Dendritic cell treated with granulocyte-macrophage colony-stimulating factor and Interleukin-4, amounts not matched to agents 40 ng/mL and 50 ng/mL, for 4 days (primary cell): ENCODE results near the gene CLN6.
"Not testable (repeated sequence)": the region's sequence is repeated elsewhere in the genome, so short reads cannot be mapped to it uniquely, and the experiment has no call there.

Experiments
- H3K27ac Mint-ChIP-seq: one replicate; pipeline ENCODE4 v1.8.0; 2022; ENCODE audit warnings: mild to moderate bottlenecking, mixed read lengths
- H3K27me3 Mint-ChIP-seq: one replicate; pipeline ENCODE4 v1.8.0; 2022; ENCODE audit warnings: mild to moderate bottlenecking, mixed read lengths
- H3K36me3 Mint-ChIP-seq: one replicate; pipeline ENCODE4 v1.8.0; 2022; ENCODE audit warnings: low read depth, mixed read lengths
- H3K4me1 Mint-ChIP-seq: one replicate; pipeline ENCODE4 v1.8.0; 2022; ENCODE audit warnings: low read depth, mixed read lengths
- H3K4me3 Mint-ChIP-seq: one replicate; pipeline ENCODE4 v1.8.0; 2022; ENCODE audit warnings: mild to moderate bottlenecking, moderate library complexity, mixed read lengths
- H3K9me3 Mint-ChIP-seq: one replicate; pipeline ENCODE4 v1.8.0; 2022; ENCODE audit warnings: mixed read lengths
- intact Hi-C: fragments of 100-400 bp; cut with micrococcal nuclease; formaldehyde crosslinking; loops from one replicate; pipeline ENCODE4 v1.15.0; 2022

Gene CLN6

DNA sequence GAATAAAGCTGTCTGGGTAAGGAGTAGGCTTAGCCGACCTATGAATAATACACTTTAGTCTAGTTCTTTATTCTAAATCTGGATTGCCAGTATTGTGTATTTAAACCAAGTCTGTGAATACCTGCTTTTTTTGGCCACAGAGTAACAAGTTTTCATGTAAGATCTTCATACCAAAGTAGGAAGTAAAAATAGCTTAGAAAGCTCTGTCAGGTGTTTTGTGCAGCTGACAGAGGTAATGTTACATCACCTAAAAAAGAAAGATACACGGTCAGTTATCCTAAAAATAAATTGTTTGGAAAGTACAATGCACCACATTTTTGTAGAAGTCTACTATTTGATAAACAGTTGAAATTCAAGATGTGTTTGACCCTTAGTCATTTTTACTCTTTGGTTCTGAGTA lies 40.9 kb downstream of the CLN6 start:
- no peak overlapping the region for H3K27ac Mint-ChIP-seq
- H3K4me3 Mint-ChIP-seq, result no peak overlapping the region
- H3K4me1 Mint-ChIP-seq, result no peaks in the 10 kb centered on the region
- H3K27me3 Mint-ChIP-seq, result no peaks in the 10 kb centered on the region
- intact Hi-C loops, result no loop called here
- H3K36me3 Mint-ChIP-seq, result peaks cover 88% of the 10 kb centered on the region
- H3K9me3 Mint-ChIP-seq, result no peaks in the 10 kb centered on the region

GRCh38 chr15:68187559-68187958 lies 42.0 kb downstream of the CLN6 start:
- no peaks in the 10 kb centered on the region for H3K4me1 Mint-ChIP-seq
- no peak overlapping the region for H3K27ac Mint-ChIP-seq
- intact Hi-C loops, result no loop called here
- H3K27me3 Mint-ChIP-seq, result no peaks in the 10 kb centered on the region
- no peak overlapping the region for H3K4me3 Mint-ChIP-seq
- H3K36me3 Mint-ChIP-seq, result peaks cover 88% of the 10 kb centered on the region
- no peaks in the 10 kb centered on the region for H3K9me3 Mint-ChIP-seq

DNA sequence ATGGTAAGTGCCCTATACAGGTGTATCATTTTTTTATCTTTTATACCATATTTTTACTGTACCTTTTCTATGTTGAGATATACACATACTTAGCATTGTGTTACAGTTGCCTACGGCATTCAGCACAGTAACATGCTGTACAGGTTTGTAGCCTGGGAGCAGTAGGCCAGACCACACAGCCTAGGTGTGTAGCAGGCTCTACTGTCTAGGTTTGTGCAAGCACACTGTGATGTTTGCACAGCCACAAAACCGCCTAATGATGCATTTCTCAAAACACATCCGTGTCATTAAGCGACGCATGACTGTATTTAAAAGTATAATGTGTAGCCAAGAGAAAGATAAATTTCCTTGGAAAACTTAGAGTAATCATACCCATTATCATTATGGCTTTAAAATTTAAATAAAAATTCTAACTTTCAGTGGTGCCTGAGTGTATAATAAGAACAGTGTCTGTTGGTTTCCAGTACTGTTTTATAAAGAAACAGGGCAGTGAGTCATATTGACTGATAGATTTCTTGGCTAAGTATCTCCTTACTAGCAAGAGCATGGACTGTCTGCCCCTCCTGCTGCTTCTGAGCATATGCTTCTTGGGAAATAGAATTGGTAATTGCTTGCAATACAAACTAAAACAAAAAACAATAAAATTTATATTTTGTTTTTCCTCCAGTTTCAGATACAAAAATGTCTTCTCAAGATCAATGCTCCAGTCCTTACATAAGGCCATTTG lies 42.7 kb downstream of the CLN6 start:
- H3K27me3 Mint-ChIP-seq, result no peaks in the 10 kb centered on the region
- H3K36me3 Mint-ChIP-seq, result peaks cover 88% of the 10 kb centered on the region
- intact Hi-C loops, result no loop called here
- H3K27ac Mint-ChIP-seq, result no peak overlapping the region
- no peaks in the 10 kb centered on the region for H3K9me3 Mint-ChIP-seq
- H3K4me1 Mint-ChIP-seq, result no peaks in the 10 kb centered on the region
- H3K4me3 Mint-ChIP-seq, result no peak overlapping the region

DNA sequence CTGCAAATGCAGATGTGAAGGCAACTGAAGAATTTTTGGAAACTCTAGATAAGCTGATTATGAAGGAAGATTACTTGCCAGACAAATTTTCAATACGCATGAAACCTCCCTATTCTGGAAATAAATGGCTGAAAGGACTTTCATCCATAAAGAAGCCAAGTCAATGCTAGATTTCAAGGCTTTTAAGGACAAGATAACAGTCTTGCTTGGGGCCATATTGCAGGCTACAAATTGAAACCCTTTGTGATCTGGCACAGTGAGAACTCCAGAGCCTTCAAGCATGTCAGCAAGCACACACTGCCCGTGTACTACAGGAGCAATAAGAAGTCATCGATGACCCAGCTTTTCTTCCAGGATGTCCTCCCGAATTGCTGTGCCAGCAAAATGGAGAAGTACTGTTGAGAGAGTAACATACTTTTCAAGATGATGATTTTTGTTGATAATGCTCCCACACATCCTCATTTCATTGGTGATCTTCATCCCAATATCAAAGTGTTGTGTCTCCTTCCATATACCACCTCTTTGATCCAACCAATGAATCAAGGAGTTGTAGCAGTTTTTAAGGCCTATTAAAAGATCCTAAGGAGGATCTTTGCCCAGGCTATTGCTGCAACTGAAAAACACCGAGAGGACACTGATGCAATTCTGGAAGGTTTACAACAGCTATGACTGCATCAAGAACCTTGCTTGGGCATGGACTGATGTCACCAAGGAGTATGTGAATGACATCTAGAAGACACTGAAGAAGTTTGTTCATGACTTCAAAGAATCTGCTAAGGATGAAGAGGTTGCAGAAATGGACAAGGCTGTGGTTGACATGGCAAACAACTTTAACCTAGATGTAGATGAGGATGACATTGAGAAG lies 44.7 kb downstream of the CLN6 start:
- intact Hi-C loops, result no loop called here
- Mint-ChIP-seq H3K4me1 (no peaks in the 10 kb centered on the region), H3K9me3 (no peaks in the 10 kb centered on the region), H3K4me3 (no peak overlapping the region), H3K27ac (no peak overlapping the region), H3K36me3 (peaks cover 91% of the 10 kb centered on the region), H3K27me3 (no peaks in the 10 kb centered on the region)

- no peaks in the 10 kb centered on the region for H3K9me3 Mint-ChIP-seq
- no peak overlapping the region for H3K27ac Mint-ChIP-seq
- H3K27me3 Mint-ChIP-seq, result no peaks in the 10 kb centered on the region
- peaks cover 84% of the 10 kb centered on the region for H3K36me3 Mint-ChIP-seq
- H3K4me3 Mint-ChIP-seq, result no peak overlapping the region
- intact Hi-C loops, result no loop called here
- no peaks in the 10 kb centered on the region for H3K4me1 Mint-ChIP-seq
Measured at GRCh38 chr15:68183616-68184315, 45.8 kb downstream of the CLN6 start.

DNA sequence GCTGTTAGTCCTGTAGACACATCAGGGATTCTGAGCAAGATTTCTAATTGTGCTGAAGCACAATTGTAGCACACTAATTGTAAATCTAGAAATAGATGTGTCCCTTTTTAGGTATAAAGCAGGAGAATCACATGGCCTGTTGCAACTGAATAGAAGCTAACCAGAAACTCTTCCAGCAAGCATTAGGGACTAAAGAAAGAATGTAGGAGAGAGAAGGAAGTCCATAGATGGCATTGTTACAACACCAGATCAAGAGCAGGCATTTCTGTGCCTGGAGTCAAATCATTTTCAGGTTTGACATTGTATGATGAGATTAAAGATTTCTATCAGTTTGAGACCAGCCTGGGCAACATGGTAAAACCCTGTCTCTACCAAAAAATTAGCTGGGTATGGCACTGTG lies 51.8 kb downstream of the CLN6 start:
- Mint-ChIP-seq H3K4me1 (no peaks in the 10 kb centered on the region), H3K27ac (no peak overlapping the region), H3K4me3 (no peak overlapping the region), H3K27me3 (no peaks in the 10 kb centered on the region), H3K9me3 (no peaks in the 10 kb centered on the region), H3K36me3 (peaks cover 78% of the 10 kb centered on the region)
- intact Hi-C loops, result no loop called here

DNA sequence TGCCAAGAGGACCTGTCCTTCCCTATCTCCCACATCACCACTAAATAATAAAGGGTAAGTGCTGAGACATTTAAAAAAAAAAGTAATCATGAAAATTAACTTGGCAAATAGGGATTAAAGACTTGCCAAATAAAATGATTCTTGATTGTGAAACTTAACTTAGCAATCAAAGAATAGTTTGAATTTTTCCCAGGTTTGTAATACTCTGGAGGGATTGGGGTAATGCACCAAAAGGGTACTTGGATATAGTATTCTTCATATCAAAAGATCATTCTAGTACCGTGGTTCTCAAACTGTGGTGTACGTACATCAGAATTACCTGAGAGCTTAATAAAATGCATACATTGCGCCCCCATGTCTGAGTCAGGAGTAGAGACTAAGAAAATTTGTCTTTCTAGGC lies 52.9 kb downstream of the CLN6 start:
- Mint-ChIP-seq H3K36me3 (peaks cover 72% of the 10 kb centered on the region), H3K27ac (no peak overlapping the region)
- intact Hi-C loops, result no loop called here

DNA sequence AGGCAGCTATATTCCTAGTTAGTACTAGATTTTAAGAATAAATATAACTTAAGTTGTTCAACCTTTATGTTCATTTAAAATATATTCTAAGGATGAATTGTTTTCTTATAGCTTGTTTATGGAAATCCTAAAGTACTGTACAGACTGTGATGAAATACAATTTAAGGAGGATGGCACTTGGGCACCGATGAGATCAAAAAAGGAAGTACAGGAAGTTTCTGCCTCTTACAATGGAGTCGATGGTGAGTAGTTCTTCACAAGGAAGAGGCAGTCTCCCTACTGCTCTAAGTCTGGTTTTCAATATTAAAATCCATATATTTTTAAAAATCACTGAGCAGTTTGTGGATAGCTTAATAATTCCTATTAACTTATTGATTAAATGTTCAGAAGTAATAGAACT lies 54.0 kb downstream of the CLN6 start:
- Mint-ChIP-seq H3K27ac (no peak overlapping the region), H3K9me3 (no peaks in the 10 kb centered on the region), H3K4me3 (no peak overlapping the region), H3K27me3 (no peaks in the 10 kb centered on the region), H3K4me1 (no peaks in the 10 kb centered on the region), H3K36me3 (peaks cover 70% of the 10 kb centered on the region)
- intact Hi-C loops, result no loop called here

More for the DNA sequence above, 52.9 kb downstream of the CLN6 start:
- Mint-ChIP-seq H3K9me3 (no peaks in the 10 kb centered on the region), H3K4me1 (no peaks in the 10 kb centered on the region), H3K4me3 (no peak overlapping the region), H3K27me3 (no peaks in the 10 kb centered on the region)

DNA sequence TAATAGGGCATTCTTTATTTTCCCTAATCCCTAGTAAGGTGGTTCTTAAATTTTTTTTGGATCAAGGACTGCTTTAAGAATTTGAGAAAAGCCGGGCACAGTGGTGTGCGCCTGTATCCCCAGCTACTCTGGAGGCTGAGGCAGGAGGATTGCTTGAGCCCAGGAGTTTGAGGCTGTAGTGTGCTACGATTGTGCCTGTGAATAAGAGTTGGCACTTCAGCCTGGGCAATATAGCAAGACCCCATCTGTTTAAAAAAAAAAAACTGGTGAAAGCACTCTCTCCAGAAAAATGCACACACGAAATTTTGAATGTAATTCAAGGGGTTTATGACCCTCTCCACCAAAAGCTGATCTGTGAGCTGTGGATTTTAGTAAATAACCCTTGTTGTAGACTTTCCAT lies 56.4 kb downstream of the CLN6 start:
- intact Hi-C loops, result no loop called here
- Mint-ChIP-seq H3K4me3 (no peak overlapping the region), H3K36me3 (peaks cover 61% of the 10 kb centered on the region), H3K9me3 (no peaks in the 10 kb centered on the region), H3K27me3 (no peaks in the 10 kb centered on the region), H3K4me1 (no peaks in the 10 kb centered on the region), H3K27ac (no peak overlapping the region)

- H3K27me3 Mint-ChIP-seq, H3K9me3 Mint-ChIP-seq, H3K4me3 Mint-ChIP-seq, H3K4me1 Mint-ChIP-seq, H3K27ac Mint-ChIP-seq, intact Hi-C loops: not testable (repeated sequence)
- H3K36me3 Mint-ChIP-seq, result peaks cover 50% of the 10 kb centered on the region
Measured at GRCh38 chr15:68172037-68172436, 57.5 kb downstream of the CLN6 start.

DNA sequence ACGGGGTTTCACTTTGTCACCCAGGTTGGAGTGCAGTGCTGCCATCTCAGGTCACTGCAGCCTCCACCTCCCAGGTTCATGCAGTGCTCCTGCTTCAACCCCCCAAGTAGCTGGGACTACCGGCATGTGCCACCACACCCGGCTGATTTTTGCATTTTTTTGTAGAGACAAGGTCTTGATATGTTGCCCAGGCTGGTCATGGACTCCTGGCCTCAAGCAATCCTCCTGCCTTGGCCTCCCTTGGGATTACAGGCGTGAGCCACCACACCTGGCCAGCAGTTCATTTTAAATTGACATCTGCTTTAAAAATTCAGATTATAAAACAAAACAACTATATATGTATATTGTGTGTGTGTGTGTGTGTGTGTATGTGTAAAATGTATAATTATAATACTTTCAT lies 62.7 kb downstream of the CLN6 start:
- Mint-ChIP-seq H3K27ac (no peak overlapping the region), H3K27me3 (no peaks in the 10 kb centered on the region), H3K4me3 (no peak overlapping the region), H3K4me1 (no peaks in the 10 kb centered on the region), H3K36me3 (peaks cover 51% of the 10 kb centered on the region), H3K9me3 (no peaks in the 10 kb centered on the region)
- intact Hi-C loops, result no loop called here

DNA sequence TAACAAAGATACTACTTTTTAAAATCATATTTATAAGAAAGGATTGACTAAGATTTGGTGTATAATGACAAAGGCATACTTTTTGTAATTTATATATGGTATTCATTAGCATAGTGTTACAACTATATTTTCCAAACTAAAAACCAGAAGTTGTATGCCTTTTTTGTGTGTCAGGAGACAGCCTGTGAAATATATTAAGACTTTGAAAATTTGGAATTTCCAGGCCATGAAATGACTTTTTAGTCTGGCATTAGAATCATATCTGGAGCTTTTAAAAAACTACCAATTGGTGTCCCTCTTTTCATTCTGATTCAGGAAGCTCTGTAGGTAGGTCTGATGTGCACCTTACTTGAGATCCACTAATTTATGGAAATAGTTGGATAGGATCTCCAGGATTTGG lies 66.3 kb downstream of the CLN6 start:
- Mint-ChIP-seq H3K9me3 (no peaks in the 10 kb centered on the region), H3K4me3 (no peak overlapping the region), H3K27me3 (no peaks in the 10 kb centered on the region), H3K27ac (no peak overlapping the region), H3K36me3 (peaks cover 57% of the 10 kb centered on the region), H3K4me1 (no peaks in the 10 kb centered on the region)
- intact Hi-C loops, result no loop called here

DNA sequence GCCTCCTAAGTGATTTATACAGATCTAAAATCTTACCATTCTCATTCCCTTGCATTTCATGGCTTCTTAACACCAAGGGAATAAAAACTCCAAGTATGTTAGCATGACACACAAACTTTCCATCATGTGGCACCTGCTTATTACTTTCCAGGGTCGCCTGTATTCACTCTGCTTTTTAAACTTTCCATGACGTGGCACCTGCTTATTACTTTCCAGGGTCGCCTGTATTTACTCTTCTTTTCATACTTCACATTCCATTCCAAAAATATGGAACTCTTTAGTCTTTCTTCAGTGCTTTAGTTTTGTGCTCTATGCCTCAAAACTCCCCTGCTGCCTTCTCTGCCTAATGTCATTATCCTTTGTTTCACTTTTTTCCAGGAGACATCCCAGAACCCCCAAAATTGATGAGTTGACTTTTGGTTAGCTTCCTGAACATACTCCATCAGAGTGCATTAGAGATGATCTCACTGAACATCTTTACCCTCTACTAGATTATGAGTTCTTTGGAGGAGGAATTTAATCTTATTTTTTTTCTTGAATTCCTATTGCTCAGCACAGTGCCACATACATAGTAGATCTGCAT lies 71.4 kb downstream of the CLN6 start:
- H3K4me1 Mint-ChIP-seq, result no peaks in the 10 kb centered on the region
- peaks cover 45% of the 10 kb centered on the region for H3K36me3 Mint-ChIP-seq
- no peaks in the 10 kb centered on the region for H3K9me3 Mint-ChIP-seq
- no peak overlapping the region for H3K27ac Mint-ChIP-seq
- intact Hi-C loops, result no loop called here
- no peak overlapping the region for H3K4me3 Mint-ChIP-seq
- H3K27me3 Mint-ChIP-seq, result no peaks in the 10 kb centered on the region

- Mint-ChIP-seq H3K36me3 (peaks cover 44% of the 10 kb centered on the region), H3K4me1 (peaks cover 8% of the 10 kb centered on the region), H3K9me3 (no peaks in the 10 kb centered on the region), H3K27ac (no peak overlapping the region), H3K4me3 (no peak overlapping the region), H3K27me3 (no peaks in the 10 kb centered on the region)
- intact Hi-C loops, result no loop called here
Measured at GRCh38 chr15:68157074-68157473, 72.5 kb downstream of the CLN6 start.
